Retina (tissue), 1 donor: ENCODE results near the gene MAP2.

Experiments used
- DNase-seq: peaks from one replicate; pipeline ENCODE4 v3.0.0-alpha.2; 2016

MAP2 gene

DNA sequence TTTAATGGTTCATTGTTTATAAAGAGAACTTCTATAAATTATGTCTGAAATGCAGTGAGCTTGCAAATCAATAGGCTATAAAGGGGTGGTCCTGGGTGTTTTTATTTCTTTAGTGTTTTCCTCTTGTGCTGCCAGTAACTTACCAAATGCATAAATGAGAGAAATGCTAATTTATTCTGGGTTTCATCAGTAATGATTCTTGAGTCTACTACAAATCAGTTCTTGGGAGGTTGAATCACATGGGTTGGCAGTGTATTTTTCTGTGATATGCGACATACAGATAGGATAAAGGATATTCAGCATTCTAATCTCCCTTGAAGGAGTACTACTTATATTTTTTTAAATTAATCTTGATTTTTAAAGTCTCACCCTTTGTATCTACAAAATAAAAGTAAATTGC lies 177.7 kb downstream of the MAP2 start:
- no peak for DNase-seq

- DNase-seq = no peak
Observed at GRCh38 chr2:209602259-209602658, 178.4 kb downstream of the MAP2 start.

DNA sequence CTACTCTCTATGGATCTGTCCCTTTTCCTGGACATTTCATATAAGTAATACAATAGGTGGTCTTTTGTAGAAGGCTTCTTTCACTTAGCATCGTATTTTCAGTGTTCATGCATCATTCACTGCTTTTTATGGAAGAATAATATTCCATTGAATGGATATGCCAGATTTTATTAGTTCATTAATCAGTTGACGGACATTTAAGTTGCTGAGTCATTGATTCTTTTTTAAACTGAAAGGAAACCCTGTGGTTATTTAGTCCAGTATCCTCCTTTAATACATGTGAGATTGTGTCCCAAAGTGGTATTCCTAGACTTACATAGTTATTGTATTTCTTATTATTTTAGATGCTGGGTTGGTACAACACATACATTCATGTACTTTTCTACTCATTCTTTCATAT lies 185.7 kb downstream of the MAP2 start:
- DNase-seq = no peak

- DNase-seq = no peak
Observed at GRCh38 chr2:209610631-209611030, 186.8 kb downstream of the MAP2 start.

DNA sequence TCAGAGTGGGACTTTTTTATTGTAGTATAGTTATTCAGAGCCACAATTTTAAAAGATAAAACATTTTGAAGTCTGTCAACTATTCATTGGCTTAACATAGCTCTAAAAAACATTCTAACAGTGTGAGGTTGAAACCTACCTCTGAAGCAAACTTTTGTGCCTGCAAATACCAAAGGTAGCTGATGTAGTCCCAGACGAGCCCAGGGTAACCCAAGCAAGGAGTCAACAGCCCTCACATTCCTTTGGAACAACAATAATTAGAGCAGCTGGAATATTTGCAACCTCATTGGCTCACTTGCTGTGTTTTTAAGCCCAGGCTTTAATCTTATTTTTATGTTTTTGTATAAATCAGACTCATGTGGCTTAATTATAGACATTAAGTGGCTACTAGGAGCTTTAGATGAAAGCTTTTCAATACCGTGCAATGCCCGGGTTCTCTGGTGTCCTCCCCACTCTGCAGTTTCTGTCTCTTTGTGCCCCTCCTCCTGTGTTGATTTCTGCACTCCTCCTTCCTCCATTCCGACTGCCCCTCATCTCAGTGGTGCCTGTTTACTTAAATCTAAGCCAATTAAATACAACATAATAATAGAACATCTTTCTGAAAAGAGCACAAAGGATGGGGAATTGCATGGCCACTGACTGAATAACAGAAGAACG lies 189.9 kb downstream of the MAP2 start:
- no peak for DNase-seq

DNA sequence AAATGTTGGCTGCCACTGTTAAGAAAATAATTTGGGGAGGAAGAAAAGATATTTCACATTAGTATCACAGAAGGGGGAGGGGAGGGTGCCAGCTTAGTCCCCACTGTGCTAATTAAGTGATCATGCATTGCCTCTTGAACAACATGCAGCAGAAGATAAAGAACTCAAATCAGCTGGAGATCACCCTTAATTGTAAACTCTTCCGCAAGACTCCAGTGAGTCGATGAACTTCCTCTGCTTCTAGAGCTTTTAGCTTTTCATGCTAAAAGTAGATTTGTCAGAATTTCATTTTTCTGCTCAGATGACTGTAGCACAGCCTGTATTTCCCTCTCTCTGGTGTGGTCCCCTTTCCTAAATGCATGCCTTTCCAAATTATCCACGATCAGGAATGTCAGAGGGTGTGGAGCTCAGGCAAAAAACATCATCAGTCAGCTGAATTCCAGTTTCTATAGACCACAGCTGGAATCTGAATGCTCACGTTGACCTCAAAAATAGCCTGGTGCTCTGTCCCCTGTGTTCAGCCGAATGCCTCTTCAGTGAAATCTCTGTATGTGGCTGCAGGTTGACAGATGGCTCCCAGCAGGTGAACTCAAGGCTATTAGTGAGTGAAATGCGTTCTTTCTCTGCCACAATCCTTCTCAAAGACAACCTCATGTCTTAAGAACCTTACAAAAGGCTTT lies 191.0 kb downstream of the MAP2 start:
- DNase-seq = peak; percentile 53

DNA sequence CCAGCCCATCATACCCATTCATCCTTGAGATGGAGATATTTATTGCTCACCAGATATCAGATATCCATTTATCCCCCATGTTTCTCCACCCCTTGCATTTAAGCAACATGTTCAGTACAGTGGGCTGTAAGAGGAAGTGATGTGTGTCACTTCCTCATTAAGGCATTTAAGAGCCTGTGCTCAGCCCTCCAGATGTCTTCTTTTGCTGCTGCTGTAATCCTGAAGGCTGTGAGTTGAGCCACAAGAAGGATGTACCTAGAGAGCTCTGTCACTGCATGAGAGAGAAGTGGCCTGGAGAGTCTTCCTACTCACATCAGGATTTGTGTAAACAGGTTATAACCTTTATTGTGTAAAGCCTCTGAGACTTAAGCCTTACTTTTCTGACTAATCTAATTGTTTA lies 195.9 kb downstream of the MAP2 start:
- no peak for DNase-seq

DNA sequence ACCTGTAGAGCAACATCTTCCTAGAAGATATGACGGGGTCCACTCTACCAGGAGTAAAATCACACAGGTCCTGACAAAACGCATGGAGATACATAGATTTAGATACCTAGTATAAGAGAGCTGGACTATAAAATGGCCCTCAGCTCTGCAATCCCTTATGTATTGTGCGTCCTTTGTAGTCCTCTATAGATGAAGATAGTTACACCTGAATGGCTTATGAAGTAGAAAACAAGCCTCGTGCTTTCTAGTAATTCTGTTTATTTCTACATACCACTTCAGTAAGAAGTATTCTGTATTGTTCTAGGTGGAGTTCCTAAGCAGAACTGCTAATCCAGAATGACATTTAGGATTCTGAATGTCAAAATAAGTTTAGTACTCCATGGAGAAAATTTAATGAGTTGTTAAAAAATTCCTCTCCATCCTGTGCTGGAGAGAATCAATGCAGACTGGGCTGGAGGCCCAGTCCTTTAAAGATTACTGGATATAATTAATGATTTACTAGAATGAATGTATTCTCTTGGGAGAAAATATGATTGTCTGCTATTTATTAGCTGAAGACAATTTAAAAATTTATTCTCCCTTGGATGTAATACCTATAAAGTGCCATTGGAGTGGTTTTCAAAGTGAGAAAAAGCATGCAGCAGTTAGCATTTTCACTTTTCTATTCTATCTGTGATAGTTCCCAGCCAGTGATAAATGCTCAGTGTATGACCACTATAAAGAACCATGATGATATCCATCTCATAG lies 200.5 kb downstream of the MAP2 start:
- DNase-seq = no peak

- DNase-seq = no peak
Observed at GRCh38 chr2:209629597-209629996, 205.8 kb downstream of the MAP2 start.

GRCh38 chr2:209633911-209634310 lies 210.1 kb downstream of the MAP2 start:
- no peak for DNase-seq

GRCh38 chr2:209636076-209636475 lies 212.2 kb downstream of the MAP2 start:
- no peak for DNase-seq

GRCh38 chr2:209637293-209637692 lies 213.4 kb downstream of the MAP2 start:
- DNase-seq = no peak

- no peak for DNase-seq
Observed at GRCh38 chr2:209638346-209638745, 214.5 kb downstream of the MAP2 start.

- no peak for DNase-seq
Observed at GRCh38 chr2:209640358-209640757, 216.5 kb downstream of the MAP2 start.

DNA sequence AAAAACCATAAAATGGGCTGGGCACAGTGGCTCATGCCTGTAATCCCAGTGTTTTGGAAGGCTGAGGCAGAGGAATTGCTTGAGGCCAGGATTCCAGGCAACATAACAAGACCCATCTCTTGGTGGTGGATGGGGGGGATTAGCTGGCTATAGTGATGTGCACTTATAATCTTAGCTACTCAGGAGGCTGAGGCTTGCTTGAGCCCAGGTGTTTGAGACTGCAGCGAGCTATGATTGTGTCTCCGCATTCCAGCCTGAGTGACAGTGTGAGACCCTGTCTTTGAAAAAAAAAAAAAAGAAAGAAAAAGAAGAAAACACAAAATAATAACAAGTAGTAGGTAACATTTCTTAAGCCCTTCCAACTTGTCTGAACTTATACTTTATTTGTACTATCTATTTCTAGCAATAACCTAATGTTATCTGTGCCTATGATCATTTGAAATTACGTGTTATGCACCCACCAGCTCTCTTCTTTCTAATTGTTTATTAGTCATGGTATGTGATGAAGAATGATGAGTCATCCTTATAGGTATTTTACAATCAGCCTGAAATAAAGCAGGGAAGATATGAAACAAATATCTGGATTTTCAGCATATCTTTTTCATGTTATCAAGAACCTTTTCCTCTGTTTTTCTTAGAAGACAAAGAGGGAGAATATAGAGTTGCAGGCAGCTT lies 218.4 kb downstream of the MAP2 start:
- DNase-seq = no peak

GRCh38 chr2:209644842-209645241 lies 221.0 kb downstream of the MAP2 start:
- no peak for DNase-seq

- DNase-seq = no peak
Observed at GRCh38 chr2:209648714-209649113, 224.9 kb downstream of the MAP2 start.

GRCh38 chr2:209653134-209653533 lies 229.3 kb downstream of the MAP2 start:
- no peak for DNase-seq

DNA sequence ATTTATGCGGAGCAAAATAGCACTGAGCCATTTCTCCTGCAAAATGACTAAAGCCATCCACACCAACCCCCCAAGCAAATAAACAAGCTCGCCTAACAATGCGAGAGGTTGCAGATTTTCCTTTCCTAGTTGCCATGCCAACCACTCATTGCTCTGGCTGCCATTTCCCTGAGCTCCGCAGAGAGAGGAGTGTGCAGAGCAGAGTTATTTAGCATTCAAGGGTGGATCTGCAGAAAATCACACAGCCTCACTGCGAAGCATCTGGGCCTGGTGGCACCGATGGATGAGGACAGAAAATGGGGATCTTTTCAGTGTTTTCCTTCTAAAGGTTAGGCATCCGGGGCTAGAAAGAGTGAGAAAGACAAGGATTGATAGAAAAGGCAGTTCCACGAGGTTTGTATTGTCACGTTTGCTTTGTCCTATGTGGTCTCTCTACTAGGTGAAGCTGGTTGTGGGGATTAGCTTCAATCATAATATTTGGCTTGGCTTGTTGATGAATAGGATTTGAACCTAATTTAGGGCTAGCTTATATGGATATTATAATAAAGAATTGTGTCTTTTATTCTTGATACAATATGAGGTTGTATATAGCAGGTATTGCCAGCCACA lies 237.5 kb downstream of the MAP2 start:
- DNase-seq = peak; percentile 78

GRCh38 chr2:209662021-209662420 lies 238.2 kb downstream of the MAP2 start:
- no peak for DNase-seq

- peak; percentile 71 for DNase-seq
Observed at GRCh38 chr2:209663139-209663538, 239.3 kb downstream of the MAP2 start.

- no peak for DNase-seq
Observed at GRCh38 chr2:209663656-209664055, 239.8 kb downstream of the MAP2 start.

DNA sequence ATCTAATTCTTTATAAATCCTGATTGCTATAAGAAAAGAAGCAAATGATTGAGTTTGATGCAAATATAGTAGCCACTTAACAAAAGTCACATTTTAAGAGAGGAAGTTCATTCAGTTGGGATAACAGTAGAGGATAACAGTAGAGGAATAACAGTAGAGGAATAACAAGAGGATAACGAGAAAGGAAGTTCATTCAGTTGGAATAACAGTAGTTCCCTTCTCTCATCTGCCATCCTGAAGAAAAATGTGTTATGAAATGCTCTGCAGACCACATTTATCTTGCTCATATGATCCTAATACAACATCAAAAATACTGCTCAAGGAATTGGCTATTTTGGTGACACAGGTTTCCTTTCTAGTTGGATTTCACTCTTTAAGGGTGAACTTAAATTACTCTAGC lies 242.4 kb downstream of the MAP2 start:
- DNase-seq = no peak
